H9 (cell line): Measurements from ENCODE around the gene SBK3. TPM values are rescaled to one million over a fixed set of nuclear protein-coding genes. Genes with fewer than 3 reads are reported as not detected.

Source experiments
- DNase-seq: peaks from one replicate; pipeline ENCODE4 v3.0.0-alpha.2; 2017
- H2AFZ ChIP-seq: one replicate; pipeline ENCODE4 v1.6.1; 2013; ENCODE audit warnings: mild to moderate bottlenecking, low read length, control low read depth, moderate library complexity
- H2AK5ac ChIP-seq: 2 replicates; pipeline ENCODE4 v1.6.1; 2013; ENCODE audit warnings: low read length, control low read depth, mixed read lengths; ENCODE audit not compliant: insufficient read length
- H2BK120ac ChIP-seq: one replicate; pipeline ENCODE4 v1.6.1; 2013; ENCODE audit warnings: low read depth, mild to moderate bottlenecking, low read length, control low read depth, inconsistent platforms; ENCODE audit not compliant: poor library complexity, severe bottlenecking
- H2BK12ac ChIP-seq: 2 replicates; pipeline ENCODE4 v1.6.1; 2013; ENCODE audit warnings: low read length, control low read depth, mixed read lengths, low read depth; ENCODE audit not compliant: insufficient read length
- H2BK15ac ChIP-seq: 2 replicates; pipeline ENCODE4 v1.6.1; 2013; ENCODE audit warnings: low read depth, low read length, control low read depth
- H2BK20ac ChIP-seq: one replicate; pipeline ENCODE4 v1.6.1; 2013; ENCODE audit warnings: low read depth, mild to moderate bottlenecking, low read length, control low read depth, inconsistent platforms; ENCODE audit not compliant: poor library complexity, severe bottlenecking
- H2BK5ac ChIP-seq: 2 replicates; pipeline ENCODE4 v1.6.1; 2013; ENCODE audit warnings: low read length, control low read depth, mixed read lengths; ENCODE audit not compliant: insufficient read length
- H3K14ac ChIP-seq: 2 replicates; pipeline ENCODE4 v1.6.1; 2013; ENCODE audit warnings: low read length, control low read depth; ENCODE audit not compliant: insufficient read depth
- H3K18ac ChIP-seq: 2 replicates; pipeline ENCODE4 v1.6.1; 2013; ENCODE audit warnings: low read depth, mild to moderate bottlenecking, mixed read lengths, low read length, control low read depth; ENCODE audit not compliant: insufficient read length
- H3K23ac ChIP-seq: 2 replicates; pipeline ENCODE4 v1.6.1; 2013; ENCODE audit warnings: low read length, control low read depth, mixed read lengths, low read depth; ENCODE audit not compliant: insufficient read length
- H3K23me2 ChIP-seq: 2 replicates; pipeline ENCODE4 v1.6.1; 2013; ENCODE audit warnings: low read depth, mild to moderate bottlenecking, mixed read lengths, low read length, control low read depth; ENCODE audit not compliant: insufficient read length, poor library complexity, severe bottlenecking
- H3K27ac ChIP-seq: 2 replicates; pipeline ENCODE4 v1.5.1; 2013; ENCODE audit warnings: low read length, control low read depth, mixed read lengths, low read depth; ENCODE audit not compliant: insufficient read length
- H3K27me3 ChIP-seq: 2 replicates; pipeline ENCODE4 v1.6.1; 2013; ENCODE audit warnings: low read length, control low read depth, inconsistent platforms; ENCODE audit not compliant: insufficient read depth
- H3K4ac ChIP-seq: 2 replicates; pipeline ENCODE4 v1.6.1; 2013; ENCODE audit warnings: low read depth, mild to moderate bottlenecking, control low read depth, inconsistent platforms, low read length, moderate library complexity
- H3K4me1 ChIP-seq: 2 replicates; pipeline ENCODE4 v1.6.1; 2013; ENCODE audit warnings: low read length, control low read depth, inconsistent platforms; ENCODE audit not compliant: insufficient read depth
- H3K4me2 ChIP-seq: 2 replicates; pipeline ENCODE4 v1.6.1; 2013; ENCODE audit warnings: low read length, control low read depth, mixed read lengths; ENCODE audit not compliant: insufficient read length, insufficient read depth
- H3K56ac ChIP-seq: 2 replicates; pipeline ENCODE4 v1.6.1; 2013; ENCODE audit warnings: low read depth, mild to moderate bottlenecking, mixed read lengths, low read length, control low read depth; ENCODE audit not compliant: insufficient read length
- H3K79me1 ChIP-seq: 2 replicates; pipeline ENCODE4 v1.6.1; 2013; ENCODE audit warnings: low read depth, mild to moderate bottlenecking, moderate library complexity, low read length, control low read depth, inconsistent platforms; ENCODE audit not compliant: insufficient read depth, poor library complexity, severe bottlenecking
- H3K79me2 ChIP-seq: 2 replicates; pipeline ENCODE4 v1.6.1; 2013; ENCODE audit warnings: low read length, control low read depth, inconsistent platforms; ENCODE audit not compliant: insufficient read depth
- H3K9ac ChIP-seq: 2 replicates; pipeline ENCODE4 v1.6.1; 2013; ENCODE audit warnings: low read length, control low read depth, mixed read lengths; ENCODE audit not compliant: insufficient read length; ENCODE audit errors: extremely low read depth
- H3K9me3 ChIP-seq: one replicate; pipeline ENCODE4 v1.6.1; 2013; ENCODE audit warnings: low read depth, low read length, inconsistent platforms; ENCODE audit not compliant: control insufficient read depth
- H3T11ph ChIP-seq: one replicate; pipeline ENCODE4 v1.6.1; 2013; ENCODE audit warnings: mild to moderate bottlenecking, low read length, control low read depth, inconsistent platforms
- H4K20me1 ChIP-seq: one replicate; pipeline ENCODE4 v1.6.1; 2013; ENCODE audit not compliant: control insufficient read depth, insufficient read length, insufficient read depth
- H4K5ac ChIP-seq: 2 replicates; pipeline ENCODE4 v1.6.1; 2013; ENCODE audit warnings: low read depth, mild to moderate bottlenecking, mixed read lengths, low read length, control low read depth; ENCODE audit not compliant: insufficient read length
- H4K8ac ChIP-seq: replicated peaks from 2 replicates; pipeline ENCODE4 v1.6.1; 2013; ENCODE audit warnings: low read length, control low read depth, mixed read lengths, low read depth; ENCODE audit not compliant: insufficient read length
- H4K91ac ChIP-seq: 2 replicates; pipeline ENCODE4 v1.6.1; 2013; ENCODE audit warnings: low read depth, mild to moderate bottlenecking, moderate library complexity, mixed read lengths, low read length, control low read depth; ENCODE audit not compliant: insufficient read length
- H3K27ac Mint-ChIP-seq, 3 experiments: 2 replicates in 2 of 3; 3 replicates in 1 of 3; pipeline ENCODE4 v1.8.0; 2020 to 2021; ENCODE audit warnings: mixed read lengths in 3 of 3, mild to moderate bottlenecking in 1 of 3, moderate library complexity in 1 of 3
- H3K27me3 Mint-ChIP-seq: 2 replicates; pipeline ENCODE4 v1.8.0; 2021; ENCODE audit warnings: low read depth, mild to moderate bottlenecking, moderate library complexity, mixed read lengths
- H3K36me3 Mint-ChIP-seq, 3 experiments: 2 replicates in 2 of 3; 3 replicates in 1 of 3; pipeline ENCODE4 v1.8.0; 2020 to 2021; ENCODE audit warnings: low read depth in 3 of 3, mixed read lengths in 3 of 3; ENCODE audit not compliant: insufficient read depth in 1 of 3
- H3K4me1 Mint-ChIP-seq, 2 experiments: 2 replicates each; pipeline ENCODE4 v1.8.0; 2020; ENCODE audit warnings: mixed read lengths in 2 of 2
- H3K4me3 Mint-ChIP-seq, 2 experiments: 2 replicates in 1 of 2; 3 replicates in 1 of 2; pipeline ENCODE4 v1.8.0; 2020 to 2021; ENCODE audit warnings: mild to moderate bottlenecking in 2 of 2, mixed read lengths in 2 of 2, moderate library complexity in 1 of 2
- H3K9me3 Mint-ChIP-seq, 2 experiments: 2 replicates in 1 of 2; 3 replicates in 1 of 2; pipeline ENCODE4 v1.8.0; 2020; ENCODE audit warnings: mild to moderate bottlenecking in 2 of 2, mixed read lengths in 2 of 2, moderate library complexity in 1 of 2
- CTCF ChIP-seq: fragments of 200-600 bp; sonication (generic); conservative IDR thresholded peaks from 3 replicates; pipeline ENCODE4 v1.8.0; 2021; ENCODE audit warnings: antibody characterized with exemption, mild to moderate bottlenecking
- WGBS: extraction: QIAGEN DNeasy Blood & Tissue Kit; methylation state at CpG from one replicate; pipeline ENCODE4 v1.1.7; 2013; ENCODE audit warnings: missing lambda C conversion rate, low lambda C conversion rate, mixed read lengths; ENCODE audit not compliant: insufficient read length; ENCODE audit errors: extremely low coverage; 5-methylcytosine and 5-hydroxymethylcytosine counted together
- total RNA-seq: library from RNA; stranded (reverse); gene quantifications from 2 replicates; pipeline ENCODE4 v1.2.1, GENCODE V29; 2021

The SBK3 gene
- total RNA-seq, 1 experiment from 2014 or later: 0.70 TPM

- H4K91ac ChIP-seq: no peak overlapping the region
- WGBS: no CpG with 5 or more reads among the region's 8 CpGs
- H2BK120ac ChIP-seq: no peak overlapping the region
- H3K4ac ChIP-seq: no peak overlapping the region
- no peak overlapping the region for H2BK20ac ChIP-seq
- H2AK5ac ChIP-seq: no peak overlapping the region
- no peak overlapping the region for H3K23ac ChIP-seq
- no peak overlapping the region for H2AFZ ChIP-seq
- H2BK15ac ChIP-seq: no peak overlapping the region
- peak overlapping the region in 2 of 3 experiments; percentile 78 to 93; a peak in 4 of 7 replicates for H3K27ac Mint-ChIP-seq
- H4K5ac ChIP-seq: no peak overlapping the region
- H3K4me1 ChIP-seq: peaks cover 8% of the 10 kb centered on the region; the same call in 1 of the 2 replicates
- no peaks in the 10 kb centered on the region for H4K20me1 ChIP-seq
- H2BK12ac ChIP-seq: no peak overlapping the region
- TF ChIP-seq CTCF: no peak
- H3K4me3 Mint-ChIP-seq: no peak overlapping the region
- no peaks in the 10 kb centered on the region for H3K36me3 Mint-ChIP-seq
- no peak overlapping the region for H3K56ac ChIP-seq
- no peak for DNase-seq
- H3K9me3 ChIP-seq: no peaks in the 10 kb centered on the region
- no peak overlapping the region for H3K9ac ChIP-seq
- no peak overlapping the region for H2BK5ac ChIP-seq
- H3K9me3 Mint-ChIP-seq: no peaks in the 10 kb centered on the region; a peak in 1 of 5 replicates
- no peak overlapping the region for H3K4me2 ChIP-seq
- no peaks in the 10 kb centered on the region for H3K79me2 ChIP-seq
- peaks cover 5% of the 10 kb centered on the region for H3K23me2 ChIP-seq
- H3K27me3 Mint-ChIP-seq: peaks cover 3% of the 10 kb centered on the region
- no peaks in the 10 kb centered on the region for H3K27me3 ChIP-seq
- no peak overlapping the region for H4K8ac ChIP-seq
- H3K14ac ChIP-seq: no peak overlapping the region
- no peak overlapping the region for H3T11ph ChIP-seq
- no peak overlapping the region for H3K27ac ChIP-seq
- no peaks in the 10 kb centered on the region for H3K79me1 ChIP-seq
- H3K18ac ChIP-seq: no peak overlapping the region
- H3K4me1 Mint-ChIP-seq: peaks cover 30 to 42% of the 10 kb centered on the region in 2 experiments
Observed at GRCh38 chr19:55554741-55555152, 9.4 kb upstream of the SBK3 start.
